GM12873 (cell line): ENCODE measurements around the gene ABCD2.

ENCODE experiments used
- TF ChIP-seq, protein P1 (sequence below): IDR thresholded peaks from 2 replicates; pipeline ENCODE4 v1.5.1; 2012; ENCODE audit warnings: low read depth, mild to moderate bottlenecking, moderate library complexity, low read length, control low read depth; ENCODE audit not compliant: insufficient read depth; ENCODE audit errors: missing control alignments

ABCD2 gene

DNA sequence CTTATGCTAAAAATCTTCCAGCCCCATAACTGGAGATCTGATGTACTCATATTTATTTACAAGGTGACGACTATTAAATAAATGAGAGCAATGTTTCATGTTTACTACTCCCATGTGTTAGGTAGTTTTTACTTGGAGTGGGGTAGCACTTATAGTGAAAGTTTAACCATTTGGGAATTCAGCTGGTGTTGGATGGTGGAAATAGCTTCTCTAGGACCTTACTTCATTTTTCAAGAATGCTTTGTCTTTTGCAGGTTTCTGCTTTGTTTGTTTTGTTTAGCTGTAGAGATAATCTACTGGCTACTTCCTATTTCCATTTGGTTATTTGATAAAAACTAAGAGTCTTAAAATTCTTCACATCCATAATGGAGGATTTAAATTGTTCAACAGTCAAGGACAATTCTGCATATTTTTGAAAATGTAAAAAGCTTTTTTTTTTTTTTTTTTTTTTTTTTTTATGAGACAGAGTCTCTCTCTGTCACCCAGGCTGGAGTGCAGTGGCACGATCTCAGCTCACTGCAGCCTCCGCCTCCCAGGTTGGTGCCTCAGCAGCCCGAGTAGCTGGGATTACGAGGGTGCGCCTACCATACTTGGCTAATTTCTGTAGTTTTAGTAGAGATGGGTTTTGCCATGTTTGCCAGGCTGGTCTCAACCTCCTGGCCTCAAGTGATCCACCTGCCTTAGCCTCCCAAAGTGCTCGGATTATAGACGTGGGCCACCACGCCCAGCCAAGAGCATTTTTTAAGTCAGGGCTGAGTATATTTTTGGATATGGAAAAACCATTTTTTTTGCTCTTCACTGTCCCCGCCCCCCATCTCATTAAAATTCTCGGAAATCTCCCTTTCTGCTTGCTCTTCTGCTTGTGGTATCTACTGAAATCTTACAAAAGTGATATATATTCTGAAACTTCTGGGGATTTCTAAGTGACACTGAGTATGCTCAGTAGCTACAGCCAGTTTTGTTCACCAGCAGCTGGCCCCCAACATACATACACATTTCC lies 1.4 kb upstream of the ABCD2 start:
- TF ChIP-seq, protein P1, sequence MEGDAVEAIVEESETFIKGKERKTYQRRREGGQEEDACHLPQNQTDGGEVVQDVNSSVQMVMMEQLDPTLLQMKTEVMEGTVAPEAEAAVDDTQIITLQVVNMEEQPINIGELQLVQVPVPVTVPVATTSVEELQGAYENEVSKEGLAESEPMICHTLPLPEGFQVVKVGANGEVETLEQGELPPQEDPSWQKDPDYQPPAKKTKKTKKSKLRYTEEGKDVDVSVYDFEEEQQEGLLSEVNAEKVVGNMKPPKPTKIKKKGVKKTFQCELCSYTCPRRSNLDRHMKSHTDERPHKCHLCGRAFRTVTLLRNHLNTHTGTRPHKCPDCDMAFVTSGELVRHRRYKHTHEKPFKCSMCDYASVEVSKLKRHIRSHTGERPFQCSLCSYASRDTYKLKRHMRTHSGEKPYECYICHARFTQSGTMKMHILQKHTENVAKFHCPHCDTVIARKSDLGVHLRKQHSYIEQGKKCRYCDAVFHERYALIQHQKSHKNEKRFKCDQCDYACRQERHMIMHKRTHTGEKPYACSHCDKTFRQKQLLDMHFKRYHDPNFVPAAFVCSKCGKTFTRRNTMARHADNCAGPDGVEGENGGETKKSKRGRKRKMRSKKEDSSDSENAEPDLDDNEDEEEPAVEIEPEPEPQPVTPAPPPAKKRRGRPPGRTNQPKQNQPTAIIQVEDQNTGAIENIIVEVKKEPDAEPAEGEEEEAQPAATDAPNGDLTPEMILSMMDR = no peak

GRCh38 chr12:39619316-39619659 lies 315 bp downstream of the ABCD2 start:
- TF ChIP-seq, protein P1 = no peak

DNA sequence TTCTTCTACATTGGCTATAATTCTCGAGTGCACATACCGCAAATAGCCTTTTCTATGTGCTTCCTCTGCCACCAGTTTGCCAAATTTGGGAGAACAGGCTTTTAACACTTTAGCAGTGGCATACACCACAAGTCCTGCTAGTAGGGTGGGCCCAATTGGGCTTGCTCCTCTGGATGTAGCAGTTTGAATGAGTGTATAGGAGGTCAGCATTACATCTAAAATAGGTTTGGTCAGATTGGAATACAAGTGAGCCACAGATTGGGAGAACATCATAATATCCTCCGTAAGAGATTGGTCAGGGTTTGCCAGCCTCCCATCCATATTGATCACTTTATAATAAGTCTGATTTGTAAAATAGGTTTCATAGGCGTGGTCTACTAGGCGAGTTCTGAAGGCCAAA lies 902 bp downstream of the ABCD2 start:
- TF ChIP-seq, protein P1 = no peak

DNA sequence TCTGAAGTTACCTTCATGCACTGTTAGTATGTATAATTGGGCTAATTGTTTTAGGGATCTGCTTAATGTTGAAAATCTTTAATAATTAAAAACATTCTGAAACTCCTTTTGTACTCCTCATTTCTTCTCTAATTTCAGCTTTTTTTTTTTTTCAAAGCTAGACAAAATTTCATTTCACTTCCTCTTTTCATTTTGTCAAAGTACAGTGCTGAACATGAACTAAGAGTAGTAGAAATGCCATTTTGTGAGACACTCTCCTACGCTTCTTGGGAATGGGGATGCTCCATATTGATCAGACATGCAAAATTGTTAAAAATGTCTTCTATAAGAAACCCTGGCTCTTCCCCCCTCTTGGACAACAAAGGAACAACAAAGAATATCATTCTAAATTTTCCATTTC lies 1.7 kb downstream of the ABCD2 start:
- TF ChIP-seq, protein P1 = no peak

DNA sequence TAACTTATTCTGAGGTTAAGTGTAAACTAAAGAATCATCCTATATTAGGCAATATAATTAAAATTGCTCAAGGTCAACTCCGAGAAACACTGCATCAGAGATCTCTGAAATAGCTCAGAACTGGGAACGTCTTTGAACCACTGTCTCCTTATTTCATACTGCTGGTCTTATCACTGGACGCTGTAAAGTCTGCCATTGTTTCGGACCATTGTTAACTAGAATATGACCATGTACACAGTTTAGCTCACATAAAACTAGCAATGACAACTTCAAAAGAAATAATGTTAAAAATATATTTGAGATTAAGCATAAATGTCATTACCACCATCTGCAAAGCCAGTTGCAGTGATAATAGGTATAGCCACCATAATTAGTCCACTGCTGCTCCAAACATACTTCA lies 2.9 kb downstream of the ABCD2 start:
- TF ChIP-seq, protein P1 = no peak

DNA sequence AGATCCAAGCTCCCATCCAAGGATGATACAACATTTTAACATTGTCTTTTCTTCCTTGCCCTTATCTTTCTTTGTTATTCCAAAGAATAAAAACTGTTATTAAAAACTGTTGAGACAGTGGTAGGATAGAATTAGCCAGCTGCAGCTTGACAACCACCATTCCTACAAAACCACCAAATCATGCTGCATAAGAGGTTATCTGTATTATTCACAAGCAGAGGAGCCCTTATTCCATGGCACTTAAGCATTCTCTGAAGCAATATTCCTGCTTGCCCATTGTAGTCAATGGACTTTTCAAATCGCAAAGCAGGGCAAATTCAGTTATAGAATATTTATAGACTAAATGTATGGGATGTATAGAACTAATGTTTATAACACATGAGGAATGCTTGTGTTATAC lies 3.4 kb downstream of the ABCD2 start:
- TF ChIP-seq, protein P1 = no peak

DNA sequence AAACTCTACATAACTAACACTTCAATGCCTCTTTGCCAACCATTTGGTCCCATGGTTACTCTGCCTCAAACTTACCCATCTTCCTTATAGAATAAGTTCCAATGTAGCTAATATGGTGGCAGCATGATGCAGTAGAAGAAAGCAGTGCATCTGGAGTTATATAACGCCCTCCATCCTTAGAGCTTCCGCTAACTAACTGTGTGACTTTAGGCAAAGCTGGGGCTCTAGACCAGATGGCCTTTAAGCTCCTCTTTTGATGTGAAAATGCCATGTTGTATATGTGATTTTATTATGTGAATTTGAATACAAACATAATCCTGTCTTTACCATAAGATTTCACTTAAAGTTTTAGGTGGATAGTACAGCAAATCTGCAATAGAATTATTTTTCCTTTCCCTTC lies 6.1 kb downstream of the ABCD2 start:
- TF ChIP-seq, protein P1 = no peak
